HG03342 (cell line): ENCODE measurements around the gene PKP4.
A peak's percentile ranks its signal among the peaks of the same experiment; 100 is the strongest.
"Not testable (repeated sequence)": the region's sequence is repeated elsewhere in the genome, so short reads cannot be mapped to it uniquely, and the experiment has no call there.

Experiments used
- ATAC-seq: cut with Tn5 transposase; IDR thresholded peaks from one replicate; pipeline ENCODE4 v1.9.1; 2021; ENCODE audit warnings: mild to moderate bottlenecking, moderate library complexity; ENCODE audit not compliant: unreplicated experiment

The PKP4 gene

DNA sequence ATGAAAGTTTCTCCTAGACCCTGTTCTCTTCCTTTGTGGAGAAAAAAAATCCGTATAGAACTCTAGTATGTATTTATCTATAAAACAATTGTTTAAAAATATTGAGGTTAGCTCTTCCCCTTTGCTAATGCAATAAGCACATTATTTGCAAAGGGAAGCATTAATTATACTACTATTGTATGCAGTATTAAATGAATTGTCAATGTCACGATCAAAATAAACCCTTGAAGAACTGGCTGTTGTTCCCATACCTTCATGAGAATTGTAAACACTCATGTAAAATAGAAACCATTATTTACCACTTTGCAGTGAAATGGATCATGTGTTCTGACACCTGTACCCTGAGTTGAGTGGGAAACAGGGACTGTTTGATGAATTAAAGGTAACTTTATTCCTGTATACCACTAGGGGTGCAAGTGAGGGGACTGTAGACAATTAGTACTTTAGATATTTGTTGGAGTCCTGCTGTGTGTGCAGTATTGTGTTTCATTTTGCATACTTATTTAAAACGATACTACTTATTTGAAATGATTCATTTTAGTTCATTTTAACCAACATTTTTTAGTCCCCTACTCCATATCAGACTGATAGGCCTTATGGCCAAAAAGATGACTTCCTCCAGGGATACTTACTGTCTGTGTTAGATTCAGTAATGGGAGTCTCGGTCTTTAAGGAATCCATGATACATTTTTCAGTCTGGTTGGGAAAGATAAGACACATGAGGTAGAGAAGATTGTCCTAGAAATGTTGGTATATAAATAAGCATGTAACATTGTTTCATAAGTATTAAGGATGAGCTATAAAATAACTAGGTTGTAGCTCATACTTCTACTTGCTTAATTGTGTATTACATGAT, 7.9 kb downstream of the PKP4 start:
- ATAC-seq = peak; percentile 90

DNA sequence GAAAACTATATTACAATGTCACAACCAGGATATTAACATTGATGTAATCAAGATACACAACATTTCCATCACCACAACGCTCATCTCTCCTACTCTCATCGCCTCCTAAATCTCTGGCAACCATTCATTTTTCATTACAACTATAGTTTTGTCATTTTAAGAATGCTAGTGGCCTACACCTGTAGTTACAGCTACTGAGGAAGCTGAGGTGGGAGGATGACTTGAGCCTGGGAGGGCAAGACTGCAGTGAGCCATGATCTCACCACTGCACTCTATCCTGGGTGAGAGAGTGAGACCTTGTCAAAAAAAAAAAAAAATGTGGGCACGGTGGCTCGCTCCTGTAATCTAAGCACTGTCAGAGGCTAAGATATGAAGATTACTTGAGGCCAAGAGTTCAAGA, 10.5 kb downstream of the PKP4 start:
- no peak for ATAC-seq

DNA sequence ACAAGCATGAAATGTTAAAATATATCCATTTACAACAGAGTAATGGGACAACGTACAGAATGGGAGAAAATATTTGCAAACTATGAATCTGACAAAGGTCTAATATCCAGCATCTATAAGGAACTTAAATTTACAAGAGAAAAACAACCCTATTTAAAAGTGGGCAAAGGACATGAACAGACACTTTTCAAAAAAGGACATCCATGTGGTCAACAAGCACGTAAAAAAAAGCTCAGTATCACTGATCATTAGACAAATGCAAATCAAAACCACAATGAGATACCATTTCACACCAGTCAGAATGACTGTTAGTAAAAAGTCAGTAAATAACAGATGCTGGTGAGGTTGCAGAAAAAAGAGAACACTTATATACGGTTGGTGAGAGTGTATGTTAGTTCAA, 16.1 kb downstream of the PKP4 start:
- not testable (repeated sequence) for ATAC-seq

- not testable (repeated sequence) for ATAC-seq
Observed at GRCh38 chr2:158473300-158473699, 16.5 kb downstream of the PKP4 start.

- no peak for ATAC-seq
Observed at GRCh38 chr2:158473719-158474392, 17.1 kb downstream of the PKP4 start.

DNA sequence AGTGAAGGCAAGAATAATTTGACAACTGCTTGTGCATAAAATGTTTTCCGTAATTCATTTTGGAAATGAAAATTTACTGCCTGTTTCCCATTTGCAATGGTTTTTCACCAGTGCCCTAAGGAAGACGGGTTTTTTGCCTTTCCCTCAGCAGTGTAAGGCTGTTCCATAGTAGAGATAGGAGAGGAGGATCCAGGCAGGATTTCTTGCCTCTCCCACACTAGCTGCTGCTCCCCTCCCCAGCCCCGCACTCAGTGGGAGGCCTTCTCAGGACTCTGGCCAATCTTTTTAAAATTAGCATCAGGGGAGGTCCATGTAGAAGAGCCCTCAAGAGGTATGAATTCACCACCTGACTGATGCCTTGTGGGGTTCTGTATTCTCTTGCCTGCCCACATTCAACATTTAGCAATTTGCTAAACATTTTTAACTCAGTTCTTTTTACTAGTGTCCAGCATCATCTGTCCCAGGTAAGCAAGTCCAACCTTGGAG, 17.8 kb downstream of the PKP4 start:
- not testable (repeated sequence) for ATAC-seq

- ATAC-seq = no peak
Observed at GRCh38 chr2:158477202-158477601, 20.4 kb downstream of the PKP4 start.

DNA sequence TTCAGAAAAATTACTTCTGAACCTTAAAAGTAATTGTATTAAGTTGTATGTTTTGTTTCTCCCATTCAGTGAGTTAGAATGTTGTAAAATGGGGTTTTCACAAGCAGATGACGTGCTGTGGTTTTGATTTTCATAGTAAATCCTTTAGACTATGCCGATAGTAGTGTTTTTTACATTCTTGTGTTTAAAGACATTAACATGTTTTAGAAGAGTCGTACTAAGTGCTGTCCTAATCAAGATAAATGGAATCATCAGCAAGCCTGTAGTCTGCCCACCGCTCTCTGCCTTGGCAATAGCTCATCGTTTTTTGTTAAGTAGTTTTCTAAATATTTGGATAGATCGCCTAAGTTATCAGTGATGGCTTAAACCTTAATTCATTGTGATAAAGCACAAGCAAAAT, 21.5 kb downstream of the PKP4 start:
- ATAC-seq = no peak

DNA sequence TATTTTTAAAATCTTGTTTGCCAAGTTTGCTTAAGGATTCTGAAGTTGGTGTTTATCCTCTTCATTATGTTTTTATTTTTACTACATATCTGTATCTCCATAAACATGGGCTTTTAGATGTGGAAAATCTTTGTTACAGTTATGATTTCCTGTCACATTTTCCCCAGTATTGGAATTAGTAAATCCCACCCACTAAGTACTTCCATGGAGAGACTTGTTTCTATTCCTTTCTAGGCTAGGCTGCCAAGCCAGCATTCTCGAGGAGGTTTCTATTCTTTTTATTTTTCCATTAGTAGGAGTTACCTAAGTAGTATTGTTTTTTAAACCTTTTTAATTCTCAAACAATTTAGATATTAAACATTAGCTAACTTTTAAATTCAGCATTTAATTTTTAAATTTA, 22.1 kb downstream of the PKP4 start:
- no peak for ATAC-seq

GRCh38 chr2:158481116-158481515, 24.4 kb downstream of the PKP4 start:
- no peak for ATAC-seq

DNA sequence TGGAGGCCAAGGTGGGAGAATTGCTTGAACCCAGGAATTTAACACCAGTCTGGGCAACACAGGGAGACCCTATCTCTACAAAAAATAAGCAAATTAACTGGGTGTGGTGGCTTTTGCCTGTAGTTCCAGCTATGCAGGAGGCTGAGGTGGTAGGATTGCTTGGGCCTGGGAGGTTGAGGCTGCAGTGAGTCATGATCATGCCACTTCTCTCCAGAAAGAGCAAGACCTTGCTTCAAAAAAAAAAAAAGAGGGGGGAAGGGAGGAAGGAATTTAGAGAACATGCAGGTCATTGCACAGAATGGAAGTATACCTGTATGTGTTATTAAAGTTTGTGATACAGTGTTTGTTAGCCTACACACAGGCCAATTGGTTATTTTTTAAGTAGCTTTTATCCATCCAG, 25.8 kb downstream of the PKP4 start:
- no peak for ATAC-seq

DNA sequence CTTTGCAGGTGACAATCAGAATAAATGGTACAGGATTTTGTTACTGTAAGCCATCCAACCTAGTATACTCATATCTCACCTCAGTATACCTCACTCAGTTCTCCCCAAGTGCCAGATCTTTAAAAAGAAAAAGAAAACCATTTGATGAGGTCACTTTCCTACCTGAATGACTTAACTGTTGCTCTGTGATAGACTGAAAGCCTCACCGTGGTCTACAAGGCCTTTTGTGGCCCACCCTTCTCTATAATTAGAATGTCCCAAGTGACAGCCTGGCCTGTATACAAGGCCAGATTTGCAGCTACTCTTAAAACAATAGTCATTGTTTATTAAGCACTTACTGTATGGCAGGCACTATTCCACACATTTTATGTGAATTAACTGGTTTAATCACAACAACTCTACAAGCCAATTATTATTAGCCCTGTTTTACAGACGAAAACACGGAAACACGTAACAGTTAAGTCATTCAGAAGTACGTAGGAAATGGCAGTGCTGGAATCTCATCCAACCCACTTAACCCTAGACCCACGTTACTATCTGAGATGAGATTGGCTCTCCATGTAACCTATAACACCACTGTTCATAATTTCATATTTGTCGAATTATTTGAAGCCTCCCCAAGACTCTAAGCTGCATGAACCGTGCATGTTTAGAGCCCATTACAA, 28.3 kb downstream of the PKP4 start:
- ATAC-seq = no peak

GRCh38 chr2:158486150-158486969, 29.6 kb downstream of the PKP4 start:
- ATAC-seq = no peak

DNA sequence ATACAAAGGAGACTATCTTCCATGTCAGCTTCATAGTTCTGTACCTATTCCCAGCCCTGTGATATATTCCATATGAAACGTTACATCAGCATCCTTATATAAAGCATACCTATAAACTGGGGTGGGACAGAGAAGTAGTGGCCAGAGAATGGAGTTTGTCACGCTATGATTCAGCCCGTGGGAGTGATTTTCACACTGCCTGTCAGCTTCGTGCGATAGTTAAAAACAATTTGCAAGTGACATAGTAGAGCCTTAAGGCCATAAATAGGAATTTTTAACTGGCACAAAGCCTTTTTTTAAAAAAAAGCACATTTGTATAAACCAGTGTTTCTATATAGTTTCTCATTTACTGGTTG, 30.2 kb downstream of the PKP4 start:
- no peak for ATAC-seq

DNA sequence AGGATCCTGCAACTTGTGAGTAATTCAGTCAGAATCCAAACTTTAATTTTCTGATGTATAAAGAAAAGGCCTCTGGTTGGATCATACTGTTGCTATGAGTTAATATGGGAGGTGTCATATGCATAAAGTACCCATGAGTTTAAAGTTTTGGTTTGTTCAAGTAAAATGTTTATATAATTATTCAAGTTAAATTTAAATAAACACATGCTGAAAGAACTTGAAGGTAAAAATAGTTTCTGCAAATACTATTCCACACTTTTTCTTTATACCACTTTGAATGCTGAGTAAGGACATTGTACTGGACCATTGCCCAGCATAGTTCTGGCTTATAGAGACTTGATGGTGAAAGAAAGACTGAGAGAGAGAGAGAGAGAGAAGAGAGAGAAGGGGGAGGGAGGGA, 30.7 kb downstream of the PKP4 start:
- ATAC-seq = no peak

DNA sequence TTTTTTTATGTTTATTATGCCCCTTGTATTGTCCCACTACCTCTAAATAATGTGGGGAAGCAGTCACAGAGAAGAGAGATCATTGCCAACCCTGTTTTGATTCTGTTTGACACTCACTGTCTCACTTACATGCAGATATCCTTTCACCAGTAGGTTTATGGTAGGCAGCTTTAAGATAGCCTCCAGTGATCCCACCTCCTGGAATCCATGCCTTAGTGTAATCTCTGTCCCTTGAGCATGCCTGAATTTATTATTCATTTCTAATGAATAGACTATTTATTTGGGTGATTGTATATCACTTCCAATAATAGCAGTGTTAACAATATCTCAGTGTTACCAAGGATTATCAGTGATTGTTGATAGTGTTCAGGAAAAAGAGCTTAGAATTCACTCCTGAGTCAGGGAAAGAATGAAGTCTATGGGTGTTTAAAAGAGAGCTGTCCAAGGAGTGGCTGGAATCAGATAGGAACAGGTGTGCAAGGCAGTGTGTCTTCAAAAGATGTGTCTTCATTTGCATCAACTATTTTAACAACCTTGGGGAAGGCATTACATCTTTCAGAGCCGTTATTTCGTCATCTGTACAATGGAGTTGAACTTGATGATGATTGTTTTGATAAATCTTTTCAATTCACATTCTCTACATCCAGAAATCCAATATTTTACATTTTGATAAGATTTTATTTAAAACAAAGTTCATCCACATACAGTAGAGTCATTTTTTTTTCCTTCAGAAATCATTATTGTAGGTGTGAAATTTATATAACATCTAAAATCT, 31.9 kb downstream of the PKP4 start:
- no peak for ATAC-seq

GRCh38 chr2:158489366-158490112, 32.8 kb downstream of the PKP4 start:
- no peak for ATAC-seq

- no peak for ATAC-seq
Observed at GRCh38 chr2:158491072-158491471, 34.3 kb downstream of the PKP4 start.

- no peak for ATAC-seq
Observed at GRCh38 chr2:158493458-158493857, 36.7 kb downstream of the PKP4 start.
